K562 (cell line): ENCODE data around the gene LLGL1. TPM values are rescaled to one million over a fixed set of nuclear protein-coding genes. Genes with fewer than 3 reads are reported as not detected.

Source experiments
- CHD1 ChIP-seq: fragments of 200-600 bp; sonication (generic); IDR thresholded peaks from one replicate; pipeline ENCODE4 v1.6.1; 2012; ENCODE audit warnings: mild to moderate bottlenecking, moderate library complexity, low read length, inconsistent platforms
- CHD2 ChIP-seq: IDR thresholded peaks from 2 replicates; pipeline ENCODE4 v1.6.1; 2011; ENCODE audit warnings: low read depth, low read length
- IFI16 ChIP-seq: fragments of 250-450 bp; sonication (Bioruptor Pico); IDR thresholded peaks from 2 replicates; pipeline ENCODE4 v2.1.2; 2022; ENCODE audit warnings: mild to moderate bottlenecking, inconsistent platforms
- MAFG ChIP-seq: fragments of 450-650 bp; conservative IDR thresholded peaks from 2 replicates; pipeline ENCODE4 v1.6.1; 2016; ENCODE audit warnings: missing genetic modification characterization, missing compliant biosample characterization
- MEF2A ChIP-seq: IDR thresholded peaks from 2 replicates; pipeline ENCODE4 v1.6.1; 2011; ENCODE audit warnings: low read depth, mild to moderate bottlenecking, low read length, moderate library complexity; ENCODE audit not compliant: control insufficient read depth
- NR2C2 ChIP-seq, 2 experiments: fragments of 200-800 bp in 1 of 2; sonication (Bioruptor generic) in 1 of 2; sonication (generic) in 1 of 2; formaldehyde crosslinking in 1 of 2; IDR thresholded peaks; 2 replicates each; pipeline versions ENCODE4 v1.6.1 to v1.8.0; 2016 to 2022; ENCODE audit warnings: mild to moderate bottlenecking in 1 of 2, missing compliant biosample characterization in 1 of 2, missing genetic modification characterization in 1 of 2, missing genetic modification reagents in 1 of 2
- PHF8 ChIP-seq: fragments of 200-600 bp; sonication (generic); IDR thresholded peaks from 2 replicates; pipeline ENCODE4 v1.6.1; 2012; ENCODE audit warnings: mixed run types, mild to moderate bottlenecking, inconsistent platforms, low read length, moderate library complexity, borderline replicate concordance
- POLR2A ChIP-seq: fragments of 450-650 bp; conservative IDR thresholded peaks from 2 replicates; pipeline ENCODE4 v1.6.1; 2016
- POLR2G ChIP-seq: fragments of 200-400 bp; formaldehyde crosslinking; IDR thresholded peaks from 2 replicates; pipeline ENCODE4 v1.6.1; 2017; ENCODE audit warnings: low read depth, mild to moderate bottlenecking, antibody characterized with exemption, low read length, moderate library complexity
- SMC3 ChIP-seq: conservative IDR thresholded peaks from 2 replicates; pipeline ENCODE4 v1.6.1; 2011; ENCODE audit warnings: low read depth, low read length, improper control_type of control experiment; ENCODE audit not compliant: insufficient read depth
- SP2 ChIP-seq: IDR thresholded peaks from 2 replicates; pipeline ENCODE4 v1.6.1; 2011; ENCODE audit warnings: mild to moderate bottlenecking, low read depth, low read length, moderate library complexity; ENCODE audit not compliant: poor library complexity, severe bottlenecking; ENCODE audit errors: extremely low read depth
- SRSF3 ChIP-seq: fragments of 200-400 bp; formaldehyde crosslinking; IDR thresholded peaks from 2 replicates; pipeline ENCODE4 v1.6.1; 2016; ENCODE audit warnings: mild to moderate bottlenecking, low read length, moderate library complexity; ENCODE audit not compliant: insufficient read depth
- TRIM24 ChIP-seq, 2 experiments: fragments of 450-650 bp; IDR thresholded peaks; 2 replicates each; pipeline ENCODE4 v1.6.1; 2016
- ZNF79 ChIP-seq: fragments of 250-450 bp; sonication (Bioruptor Pico); IDR thresholded peaks from 2 replicates; pipeline ENCODE4 v1.4.0; 2020; ENCODE audit warnings: low read depth, mild to moderate bottlenecking, moderate library complexity
- polyA plus RNA-seq, 8 experiments: library from polyadenylated mRNA; depleted of rRNA in 4 of 8; stranded (reverse) in 5 of 8; unstranded in 3 of 8; fragments of >200 nt; fragmentation: Nextera tagmentation in 2 of 8; fragmentation: Illumina TruSeq in 1 of 8; extraction: Ambion mirVana in 2 of 8; extraction: Trizol in 1 of 8; gene quantifications; 2 replicates each; pipeline versions ENCODE4 v1.2.1 to v1.2.3, GENCODE V29; 2011 to 2014; ENCODE audit warnings: inconsistent platforms in 1 of 8, missing spikeins in 1 of 8
- total RNA-seq, 7 experiments: library from RNA; depleted of rRNA in 6 of 7; stranded (reverse); fragments of >200 nt in 6 of 7; fragmentation: Illumina TruSeq in 2 of 7; extraction: Trizol in 2 of 7; gene quantifications; 2 replicates each; pipeline versions ENCODE4 v1.2.1 to v1.2.3, GENCODE V29; 2011 to 2021; ENCODE audit warnings: low replicate concordance in 1 of 7
- TF ChIP-seq, protein P1 (sequence below): fragments of 450-650 bp; IDR thresholded peaks from 2 replicates; pipeline ENCODE4 v1.6.1; 2016; ENCODE audit warnings: low read depth, mild to moderate bottlenecking, moderate library complexity
- TF ChIP-seq, protein P2 (sequence below): sonication (generic); formaldehyde crosslinking; IDR thresholded peaks from 2 replicates; pipeline ENCODE4 v1.4.0; 2020; ENCODE audit warnings: mild to moderate bottlenecking, missing genetic modification reagents
- TF ChIP-seq, protein P3 (sequence below), 2 experiments: fragments of 450-650 bp; IDR thresholded peaks; 2 replicates each; pipeline ENCODE4 v1.6.1; 2018; ENCODE audit warnings: mild to moderate bottlenecking in 2 of 2, low read depth in 1 of 2; ENCODE audit not compliant: partially characterized antibody in 2 of 2
- TF ChIP-seq, protein P4 (sequence below): sonication (generic); formaldehyde crosslinking; IDR thresholded peaks from 2 replicates; pipeline ENCODE4 v1.8.1; 2023; ENCODE audit warnings: mild to moderate bottlenecking, missing genetic modification reagents

The LLGL1 gene
- total and polyA plus RNA-seq, 9 of the 15 experiments (the other 6 are each of a cell fraction or from before 2014, with no cell fraction given) = 0.11 to 12.9 (median 5.3) TPM; not detected in 1

DNA sequence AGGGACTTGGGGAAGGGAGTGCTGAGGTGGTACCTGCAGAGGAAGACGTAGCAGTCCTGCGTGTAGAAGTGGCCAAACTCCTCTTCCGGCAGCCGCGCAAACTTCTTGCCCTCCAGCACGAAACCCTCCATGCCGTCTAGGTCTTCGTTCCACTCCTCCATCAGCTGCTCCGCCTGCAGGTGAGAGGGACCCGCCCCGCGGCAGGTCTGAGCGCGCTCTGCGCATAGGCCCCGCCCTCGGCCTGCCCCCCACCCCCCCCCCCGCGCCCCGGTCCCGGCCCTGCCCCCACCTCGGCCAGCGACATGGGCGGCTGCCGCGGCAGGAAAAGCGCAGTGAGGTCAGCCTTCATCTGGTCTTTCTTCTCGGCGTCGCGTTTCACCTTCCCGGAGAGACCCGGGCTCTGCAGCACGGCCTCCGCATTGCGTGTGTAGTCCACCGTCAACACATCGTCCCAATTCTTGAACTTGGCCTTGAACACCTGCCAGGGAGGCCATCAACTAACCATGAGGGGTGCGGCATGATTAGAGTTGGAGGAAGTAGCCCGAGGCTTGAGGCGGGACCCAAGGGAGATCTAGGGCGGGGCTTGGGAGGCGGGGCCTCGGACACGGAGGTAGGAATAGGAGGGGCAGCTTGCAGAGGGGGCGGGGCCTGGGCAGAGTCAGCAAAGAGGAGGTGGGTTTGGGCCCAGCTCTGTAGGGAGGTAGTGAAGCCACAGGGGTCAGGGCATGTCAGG is 21.6 kb downstream of the LLGL1 start (continued):
- TF ChIP-seq IFI16 (no peak), SMC3 (no peak), SP2 (no peak), CHD2 (0 out of 2 replicates have a peak, but pooled peaks have one; percentile 10), CHD1 (no peak), MEF2A (no peak), PHF8 (peak; percentile 47; the same call in 1 of the 2 replicates), MAFG (tag) (no peak), SRSF3 (no peak), TRIM24 (IDR thresholded peaks at IDR 0.05) (no peak), POLR2A (peak; percentile 69), ZNF79 (CRISPR knock-in tag) (no peak), NR2C2 (CRISPR knock-in tag; IDR thresholded peaks at IDR 0.05) (no peak), NR2C2 (tag; IDR thresholded peaks at IDR 0.05) (no peak), POLR2G (peak; percentile 58)
- TF ChIP-seq, protein P1, sequence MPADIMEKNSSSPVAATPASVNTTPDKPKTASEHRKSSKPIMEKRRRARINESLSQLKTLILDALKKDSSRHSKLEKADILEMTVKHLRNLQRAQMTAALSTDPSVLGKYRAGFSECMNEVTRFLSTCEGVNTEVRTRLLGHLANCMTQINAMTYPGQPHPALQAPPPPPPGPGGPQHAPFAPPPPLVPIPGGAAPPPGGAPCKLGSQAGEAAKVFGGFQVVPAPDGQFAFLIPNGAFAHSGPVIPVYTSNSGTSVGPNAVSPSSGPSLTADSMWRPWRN = no peak
- TF ChIP-seq, protein P2, sequence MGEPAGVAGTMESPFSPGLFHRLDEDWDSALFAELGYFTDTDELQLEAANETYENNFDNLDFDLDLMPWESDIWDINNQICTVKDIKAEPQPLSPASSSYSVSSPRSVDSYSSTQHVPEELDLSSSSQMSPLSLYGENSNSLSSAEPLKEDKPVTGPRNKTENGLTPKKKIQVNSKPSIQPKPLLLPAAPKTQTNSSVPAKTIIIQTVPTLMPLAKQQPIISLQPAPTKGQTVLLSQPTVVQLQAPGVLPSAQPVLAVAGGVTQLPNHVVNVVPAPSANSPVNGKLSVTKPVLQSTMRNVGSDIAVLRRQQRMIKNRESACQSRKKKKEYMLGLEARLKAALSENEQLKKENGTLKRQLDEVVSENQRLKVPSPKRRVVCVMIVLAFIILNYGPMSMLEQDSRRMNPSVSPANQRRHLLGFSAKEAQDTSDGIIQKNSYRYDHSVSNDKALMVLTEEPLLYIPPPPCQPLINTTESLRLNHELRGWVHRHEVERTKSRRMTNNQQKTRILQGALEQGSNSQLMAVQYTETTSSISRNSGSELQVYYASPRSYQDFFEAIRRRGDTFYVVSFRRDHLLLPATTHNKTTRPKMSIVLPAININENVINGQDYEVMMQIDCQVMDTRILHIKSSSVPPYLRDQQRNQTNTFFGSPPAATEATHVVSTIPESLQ (CRISPR knock-in tag) = no peak
- TF ChIP-seq, protein P3, sequence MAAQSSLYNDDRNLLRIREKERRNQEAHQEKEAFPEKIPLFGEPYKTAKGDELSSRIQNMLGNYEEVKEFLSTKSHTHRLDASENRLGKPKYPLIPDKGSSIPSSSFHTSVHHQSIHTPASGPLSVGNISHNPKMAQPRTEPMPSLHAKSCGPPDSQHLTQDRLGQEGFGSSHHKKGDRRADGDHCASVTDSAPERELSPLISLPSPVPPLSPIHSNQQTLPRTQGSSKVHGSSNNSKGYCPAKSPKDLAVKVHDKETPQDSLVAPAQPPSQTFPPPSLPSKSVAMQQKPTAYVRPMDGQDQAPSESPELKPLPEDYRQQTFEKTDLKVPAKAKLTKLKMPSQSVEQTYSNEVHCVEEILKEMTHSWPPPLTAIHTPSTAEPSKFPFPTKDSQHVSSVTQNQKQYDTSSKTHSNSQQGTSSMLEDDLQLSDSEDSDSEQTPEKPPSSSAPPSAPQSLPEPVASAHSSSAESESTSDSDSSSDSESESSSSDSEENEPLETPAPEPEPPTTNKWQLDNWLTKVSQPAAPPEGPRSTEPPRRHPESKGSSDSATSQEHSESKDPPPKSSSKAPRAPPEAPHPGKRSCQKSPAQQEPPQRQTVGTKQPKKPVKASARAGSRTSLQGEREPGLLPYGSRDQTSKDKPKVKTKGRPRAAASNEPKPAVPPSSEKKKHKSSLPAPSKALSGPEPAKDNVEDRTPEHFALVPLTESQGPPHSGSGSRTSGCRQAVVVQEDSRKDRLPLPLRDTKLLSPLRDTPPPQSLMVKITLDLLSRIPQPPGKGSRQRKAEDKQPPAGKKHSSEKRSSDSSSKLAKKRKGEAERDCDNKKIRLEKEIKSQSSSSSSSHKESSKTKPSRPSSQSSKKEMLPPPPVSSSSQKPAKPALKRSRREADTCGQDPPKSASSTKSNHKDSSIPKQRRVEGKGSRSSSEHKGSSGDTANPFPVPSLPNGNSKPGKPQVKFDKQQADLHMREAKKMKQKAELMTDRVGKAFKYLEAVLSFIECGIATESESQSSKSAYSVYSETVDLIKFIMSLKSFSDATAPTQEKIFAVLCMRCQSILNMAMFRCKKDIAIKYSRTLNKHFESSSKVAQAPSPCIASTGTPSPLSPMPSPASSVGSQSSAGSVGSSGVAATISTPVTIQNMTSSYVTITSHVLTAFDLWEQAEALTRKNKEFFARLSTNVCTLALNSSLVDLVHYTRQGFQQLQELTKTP (IDR thresholded peaks at IDR 0.05; ENCODE audit: low read depth in 1 of 2, partially characterized antibody in 2 of 2) = no peak
- TF ChIP-seq, protein P4, sequence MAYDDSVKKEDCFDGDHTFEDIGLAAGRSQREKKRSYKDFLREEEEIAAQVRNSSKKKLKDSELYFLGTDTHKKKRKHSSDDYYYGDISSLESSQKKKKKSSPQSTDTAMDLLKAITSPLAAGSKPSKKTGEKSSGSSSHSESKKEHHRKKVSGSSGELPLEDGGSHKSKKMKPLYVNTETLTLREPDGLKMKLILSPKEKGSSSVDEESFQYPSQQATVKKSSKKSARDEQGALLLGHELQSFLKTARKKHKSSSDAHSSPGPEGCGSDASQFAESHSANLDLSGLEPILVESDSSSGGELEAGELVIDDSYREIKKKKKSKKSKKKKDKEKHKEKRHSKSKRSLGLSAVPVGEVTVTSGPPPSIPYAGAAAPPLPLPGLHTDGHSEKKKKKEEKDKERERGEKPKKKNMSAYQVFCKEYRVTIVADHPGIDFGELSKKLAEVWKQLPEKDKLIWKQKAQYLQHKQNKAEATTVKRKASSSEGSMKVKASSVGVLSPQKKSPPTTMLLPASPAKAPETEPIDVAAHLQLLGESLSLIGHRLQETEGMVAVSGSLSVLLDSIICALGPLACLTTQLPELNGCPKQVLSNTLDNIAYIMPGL (CRISPR knock-in tag) = no peak
